ENCODE measurements around the gene CCDC116. TPM values are rescaled to one million over a fixed set of nuclear protein-coding genes. Genes with fewer than 3 reads are reported as not detected.

CCDC116 gene
- total and polyA plus RNA-seq, 10 of the 15 experiments (the other 5 are each of a cell fraction or from before 2014, with no cell fraction given), result 0.04 to 0.18 (median 0.04) TPM; not detected in 6

DNA sequence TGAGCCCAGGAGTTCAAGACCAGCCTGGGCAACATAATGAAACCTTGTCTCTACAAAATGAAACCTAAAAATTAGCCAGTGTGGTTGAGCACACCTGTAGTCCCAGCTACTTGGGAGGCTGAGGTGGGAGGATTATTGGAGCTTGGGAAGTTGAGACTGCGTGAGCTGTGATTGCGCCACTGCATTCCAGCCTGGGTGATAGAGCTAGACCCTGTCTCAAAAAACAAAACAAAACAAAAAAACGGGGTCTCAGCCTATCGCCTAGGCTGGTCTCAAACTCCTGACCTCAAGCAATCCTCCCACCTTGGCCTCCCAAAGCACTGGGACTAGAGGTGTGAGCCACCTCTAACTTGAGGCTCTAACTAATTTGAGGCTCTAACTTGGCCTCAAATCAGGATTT lies 46.8 kb downstream of the CCDC116 start:
- no TSS peak for BruUV-seq (replicated peaks)
- ChIA-PET RAD21 (ENCODE audit: unreplicated experiment) (no interaction called here), POLR2A (interaction anchor here (0.7 kb wide), 1 partner anchor 26 kb away, joined by 3 read pairs; no protein-coding TSS in a partner anchor), SMC1A (ENCODE audit: uncharacterized antibody, unreplicated experiment) (no interaction called here), CTCF (interaction anchor here (1.1 kb wide), 1 partner anchor 32 kb away, joined by 3 read pairs; no protein-coding TSS in a partner anchor)
- Histone ChIP-seq H3K36me3 (ENCODE audit: control insufficient read depth in 2 of 2, insufficient read depth in 2 of 2, low read length in 1 of 2) (peaks cover 12 to 17% of the 10 kb centered on the region in 2 experiments), H4K20me1 (ENCODE audit: control insufficient read depth, insufficient read depth) (no peaks in the 10 kb centered on the region), H3K9me3 (replicated peaks; ENCODE audit: control insufficient read depth, insufficient read depth, low read length) (no peaks in the 10 kb centered on the region), H3K4me3 (no peak overlapping the region), H3K4me1 (ENCODE audit: control insufficient read depth, insufficient read depth, low read length) (no peaks in the 10 kb centered on the region), H3K27ac (ENCODE audit: control insufficient read depth, insufficient read depth) (no peak overlapping the region), H3K4me2 (ENCODE audit: control insufficient read depth, insufficient read depth) (no peak overlapping the region), H2AFZ (ENCODE audit: control insufficient read depth, low read depth, low read length) (no peak overlapping the region), H3K79me2 (ENCODE audit: control insufficient read depth, insufficient read depth, low read length) (no peaks in the 10 kb centered on the region), H3K9ac (ENCODE audit: control insufficient read depth, insufficient read depth, low read length) (no peak overlapping the region), H3K27me3 (replicated peaks in 1 of 2; ENCODE audit: control insufficient read depth in 2 of 2, insufficient read depth in 2 of 2, low read length in 1 of 2) (no peaks in the 10 kb centered on the region)
- no peak for FAIRE-seq
- TF ChIP-seq SRF (IDR thresholded peaks at IDR 0.05; ENCODE audit: low read depth in 2 of 2, low read length in 2 of 2) (no peak), SMAD1 (IDR thresholded peaks at IDR 0.05; ENCODE audit: low read depth, partially characterized antibody) (no peak), RAD21 (IDR thresholded peaks at IDR 0.05; ENCODE audit: insufficient read depth, low read depth, low read length) (no peak), CEBPB (IDR thresholded peaks at IDR 0.05; ENCODE audit: borderline replicate concordance in 1 of 2, low read depth in 2 of 2, low read length in 2 of 2) (no peak), ZZZ3 (IDR thresholded peaks at IDR 0.05; ENCODE audit: control insufficient read depth, insufficient read length, low read depth) (no peak), MTA3 (IDR thresholded peaks at IDR 0.05; ENCODE audit: borderline replicate concordance, low read length) (no peak), ZNF274 (IDR thresholded peaks at IDR 0.05; ENCODE audit: insufficient read depth, insufficient read length) (no peak), SIX5 (IDR thresholded peaks at IDR 0.05; ENCODE audit: low read depth, low read length, severe bottlenecking) (no peak), TCF3 (IDR thresholded peaks at IDR 0.05; ENCODE audit: borderline replicate concordance, insufficient read depth, low read depth, low read length) (no peak), EZH2 (IDR thresholded peaks at IDR 0.05; ENCODE audit: borderline replicate concordance, control insufficient read depth, low read depth, low read length) (no peak), NFYA (IDR thresholded peaks at IDR 0.05; ENCODE audit: borderline replicate concordance, low read depth, low read length) (no peak), BACH1 (IDR thresholded peaks at IDR 0.05; ENCODE audit: borderline replicate concordance) (no peak), TAF1 (IDR thresholded peaks at IDR 0.05; ENCODE audit: borderline replicate concordance, low read depth, low read length) (no peak), KLF5 (IDR thresholded peaks at IDR 0.05; ENCODE audit: partially characterized antibody) (no peak), ZSCAN29 (IDR thresholded peaks at IDR 0.05) (no peak)
- TF ChIP-seq, protein P1, sequence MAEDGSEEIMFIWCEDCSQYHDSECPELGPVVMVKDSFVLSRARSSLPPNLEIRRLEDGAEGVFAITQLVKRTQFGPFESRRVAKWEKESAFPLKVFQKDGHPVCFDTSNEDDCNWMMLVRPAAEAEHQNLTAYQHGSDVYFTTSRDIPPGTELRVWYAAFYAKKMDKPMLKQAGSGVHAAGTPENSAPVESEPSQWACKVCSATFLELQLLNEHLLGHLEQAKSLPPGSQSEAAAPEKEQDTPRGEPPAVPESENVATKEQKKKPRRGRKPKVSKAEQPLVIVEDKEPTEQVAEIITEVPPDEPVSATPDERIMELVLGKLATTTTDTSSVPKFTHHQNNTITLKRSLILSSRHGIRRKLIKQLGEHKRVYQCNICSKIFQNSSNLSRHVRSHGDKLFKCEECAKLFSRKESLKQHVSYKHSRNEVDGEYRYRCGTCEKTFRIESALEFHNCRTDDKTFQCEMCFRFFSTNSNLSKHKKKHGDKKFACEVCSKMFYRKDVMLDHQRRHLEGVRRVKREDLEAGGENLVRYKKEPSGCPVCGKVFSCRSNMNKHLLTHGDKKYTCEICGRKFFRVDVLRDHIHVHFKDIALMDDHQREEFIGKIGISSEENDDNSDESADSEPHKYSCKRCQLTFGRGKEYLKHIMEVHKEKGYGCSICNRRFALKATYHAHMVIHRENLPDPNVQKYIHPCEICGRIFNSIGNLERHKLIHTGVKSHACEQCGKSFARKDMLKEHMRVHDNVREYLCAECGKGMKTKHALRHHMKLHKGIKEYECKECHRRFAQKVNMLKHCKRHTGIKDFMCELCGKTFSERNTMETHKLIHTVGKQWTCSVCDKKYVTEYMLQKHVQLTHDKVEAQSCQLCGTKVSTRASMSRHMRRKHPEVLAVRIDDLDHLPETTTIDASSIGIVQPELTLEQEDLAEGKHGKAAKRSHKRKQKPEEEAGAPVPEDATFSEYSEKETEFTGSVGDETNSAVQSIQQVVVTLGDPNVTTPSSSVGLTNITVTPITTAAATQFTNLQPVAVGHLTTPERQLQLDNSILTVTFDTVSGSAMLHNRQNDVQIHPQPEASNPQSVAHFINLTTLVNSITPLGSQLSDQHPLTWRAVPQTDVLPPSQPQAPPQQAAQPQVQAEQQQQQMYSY (CRISPR knock-in tag; IDR thresholded peaks at IDR 0.05), result no peak
- TF ChIP-seq, protein P2, sequence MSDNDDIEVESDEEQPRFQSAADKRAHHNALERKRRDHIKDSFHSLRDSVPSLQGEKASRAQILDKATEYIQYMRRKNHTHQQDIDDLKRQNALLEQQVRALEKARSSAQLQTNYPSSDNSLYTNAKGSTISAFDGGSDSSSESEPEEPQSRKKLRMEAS (IDR thresholded peaks at IDR 0.05; ENCODE audit: low read depth, low read length), result no peak
- TF ChIP-seq, protein P3, sequence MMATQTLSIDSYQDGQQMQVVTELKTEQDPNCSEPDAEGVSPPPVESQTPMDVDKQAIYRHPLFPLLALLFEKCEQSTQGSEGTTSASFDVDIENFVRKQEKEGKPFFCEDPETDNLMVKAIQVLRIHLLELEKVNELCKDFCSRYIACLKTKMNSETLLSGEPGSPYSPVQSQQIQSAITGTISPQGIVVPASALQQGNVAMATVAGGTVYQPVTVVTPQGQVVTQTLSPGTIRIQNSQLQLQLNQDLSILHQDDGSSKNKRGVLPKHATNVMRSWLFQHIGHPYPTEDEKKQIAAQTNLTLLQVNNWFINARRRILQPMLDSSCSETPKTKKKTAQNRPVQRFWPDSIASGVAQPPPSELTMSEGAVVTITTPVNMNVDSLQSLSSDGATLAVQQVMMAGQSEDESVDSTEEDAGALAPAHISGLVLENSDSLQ (IDR thresholded peaks at IDR 0.05), result no peak
- TF ChIP-seq, protein P4, sequence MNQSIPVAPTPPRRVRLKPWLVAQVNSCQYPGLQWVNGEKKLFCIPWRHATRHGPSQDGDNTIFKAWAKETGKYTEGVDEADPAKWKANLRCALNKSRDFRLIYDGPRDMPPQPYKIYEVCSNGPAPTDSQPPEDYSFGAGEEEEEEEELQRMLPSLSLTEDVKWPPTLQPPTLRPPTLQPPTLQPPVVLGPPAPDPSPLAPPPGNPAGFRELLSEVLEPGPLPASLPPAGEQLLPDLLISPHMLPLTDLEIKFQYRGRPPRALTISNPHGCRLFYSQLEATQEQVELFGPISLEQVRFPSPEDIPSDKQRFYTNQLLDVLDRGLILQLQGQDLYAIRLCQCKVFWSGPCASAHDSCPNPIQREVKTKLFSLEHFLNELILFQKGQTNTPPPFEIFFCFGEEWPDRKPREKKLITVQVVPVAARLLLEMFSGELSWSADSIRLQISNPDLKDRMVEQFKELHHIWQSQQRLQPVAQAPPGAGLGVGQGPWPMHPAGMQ (IDR thresholded peaks at IDR 0.05; ENCODE audit: borderline replicate concordance), result no peak
- DNase-seq (ENCODE audit: low read depth, low spot score), result no peak
- 99% methylated on average over 4 of the region's 4 CpGs for WGBS (ENCODE audit: insufficient coverage, insufficient replicate concordance, low lambda C conversion rate, missing lambda C conversion rate)
- no peak for ATAC-seq
- in situ Hi-C loops (cut with MboI) (no loop called here), intact Hi-C loops (cut with micrococcal nuclease; ENCODE audit: unreplicated experiment) (no loop called here)
